ENCODE results near the gene ZSCAN32.

Gene ZSCAN32

DNA sequence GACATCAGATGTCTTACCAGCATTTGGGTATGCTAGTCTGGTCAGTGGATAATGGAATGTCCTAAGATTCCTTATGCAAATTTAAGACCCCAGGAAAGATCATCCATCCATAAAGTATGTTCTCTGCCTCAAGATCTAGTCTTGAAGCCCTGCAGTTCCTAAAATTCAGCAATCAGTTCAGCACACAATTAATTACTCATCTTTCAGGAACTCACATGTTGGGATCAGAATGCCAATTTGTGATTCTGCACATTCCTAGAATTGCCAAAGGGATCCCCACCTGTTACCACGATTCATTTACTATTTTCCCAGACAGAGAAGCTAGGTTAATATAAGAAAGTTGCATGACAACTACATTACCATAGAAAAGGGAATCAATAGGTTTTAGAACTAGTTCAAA is 41.9 kb downstream of the ZSCAN32 start:
- in situ Hi-C loops (cut with MboI; ENCODE audit: low sequenced_read_pairs), result no loop called here

DNA sequence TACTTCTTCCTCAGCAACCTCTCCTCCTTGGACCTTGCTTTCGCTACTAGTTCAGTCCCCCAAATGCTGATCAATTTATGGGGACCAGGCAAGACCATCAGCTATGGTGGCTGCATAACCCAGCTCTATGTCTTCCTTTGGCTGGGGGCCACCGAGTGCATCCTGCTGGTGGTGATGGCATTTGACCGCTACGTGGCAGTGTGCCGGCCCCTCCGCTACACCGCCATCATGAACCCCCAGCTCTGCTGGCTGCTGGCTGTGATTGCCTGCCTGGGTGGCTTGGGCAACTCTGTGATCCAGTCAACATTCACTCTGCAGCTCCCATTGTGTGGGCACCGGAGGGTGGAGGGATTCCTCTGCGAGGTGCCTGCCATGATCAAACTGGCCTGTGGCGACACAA is 44.7 kb downstream of the ZSCAN32 start:
- in situ Hi-C loops (cut with MboI; ENCODE audit: low sequenced_read_pairs), result no loop called here

GRCh38 chr16:3355589-3355988 is 45.2 kb downstream of the ZSCAN32 start, which contains the start of gene OR2C1:
Gene OR2C1, plus strand, starts transcription at chr16:3355889. Its CDS starts 52 bp downstream, at chr16:3355941.
- in situ Hi-C loops (cut with MboI; ENCODE audit: low sequenced_read_pairs), result no loop called here

GRCh38 chr16:3349175-3349574 is 51.6 kb downstream of the ZSCAN32 start:
- in situ Hi-C loops (cut with MboI; ENCODE audit: low sequenced_read_pairs), result no loop called here

GRCh38 chr16:3348547-3349167 is 52.1 kb downstream of the ZSCAN32 start:
- in situ Hi-C loops (cut with MboI; ENCODE audit: low sequenced_read_pairs), result no loop called here

- in situ Hi-C loops (cut with MboI; ENCODE audit: low sequenced_read_pairs), result no loop called here
Observed at GRCh38 chr16:3347586-3347985, 53.2 kb downstream of the ZSCAN32 start.

GRCh38 chr16:3346041-3346440 is 54.8 kb downstream of the ZSCAN32 start:
- in situ Hi-C loops (cut with MboI; ENCODE audit: low sequenced_read_pairs), result no loop called here

Data from HL-60/S4 (cell line).